Neuronal stem cell (in vitro differentiated cells): ENCODE results near the gene LAMC3.
A peak's percentile ranks its signal among the peaks of the same experiment; 100 is the strongest.

Source experiments
- DNase-seq: peaks from one replicate; pipeline ENCODE4 v3.0.0-alpha.2; 2013; ENCODE audit warnings: low spot score
- H2AFZ ChIP-seq: one replicate; pipeline ENCODE4 v1.6.1; 2013; ENCODE audit warnings: mild to moderate bottlenecking, low read length, inconsistent platforms
- H2AK5ac ChIP-seq: 2 replicates; pipeline ENCODE4 v1.6.1; 2013; ENCODE audit warnings: low read depth, mild to moderate bottlenecking, inconsistent platforms, low read length, moderate library complexity, mixed read lengths
- H2BK120ac ChIP-seq: 2 replicates; pipeline ENCODE4 v1.6.1; 2013; ENCODE audit warnings: low read depth, mild to moderate bottlenecking, inconsistent platforms, low read length, moderate library complexity, mixed read lengths
- H2BK12ac ChIP-seq: one replicate; pipeline ENCODE4 v1.6.1; 2013; ENCODE audit warnings: low read length, inconsistent platforms
- H2BK15ac ChIP-seq: 2 replicates; pipeline ENCODE4 v1.6.1; 2013; ENCODE audit warnings: mild to moderate bottlenecking, low read length, inconsistent platforms, mixed read lengths
- H2BK5ac ChIP-seq: one replicate; pipeline ENCODE4 v1.6.1; 2013; ENCODE audit warnings: inconsistent platforms, mild to moderate bottlenecking, low read length, moderate library complexity
- H3K14ac ChIP-seq: one replicate; pipeline ENCODE4 v1.6.1; 2013; ENCODE audit warnings: low read length, inconsistent platforms
- H3K18ac ChIP-seq: 2 replicates; pipeline ENCODE4 v1.6.1; 2013; ENCODE audit warnings: low read length, inconsistent platforms
- H3K23ac ChIP-seq: 2 replicates; pipeline ENCODE4 v1.6.1; 2013; ENCODE audit warnings: low read depth, mild to moderate bottlenecking, mixed read lengths, low read length, inconsistent platforms; ENCODE audit not compliant: poor library complexity
- H3K27ac ChIP-seq: replicated peaks from 3 replicates; pipeline ENCODE4 v1.5.1; 2013; ENCODE audit warnings: low read length, inconsistent platforms
- H3K27me3 ChIP-seq, 3 experiments: 2 replicates each; pipeline ENCODE4 v1.6.1; 2013; ENCODE audit warnings: low read length in 3 of 3, mild to moderate bottlenecking in 2 of 3, inconsistent platforms in 1 of 3, low read depth in 1 of 3, mixed read lengths in 1 of 3, moderate library complexity in 1 of 3; ENCODE audit not compliant: control insufficient read depth in 3 of 3, insufficient read depth in 3 of 3
- H3K36me3 ChIP-seq, 2 donors: replicated peaks in 1 of 2; 2 replicates each; pipeline ENCODE4 v1.6.1; 2013; ENCODE audit warnings: low read length in 2 of 2; ENCODE audit not compliant: control insufficient read depth in 2 of 2, insufficient read depth in 2 of 2
- H3K4ac ChIP-seq: 2 replicates; pipeline ENCODE4 v1.6.1; 2013; ENCODE audit warnings: inconsistent platforms, mild to moderate bottlenecking, low read length, moderate library complexity
- H3K4me1 ChIP-seq, 2 donors: 1 replicate in 1 of 2; 2 replicates in 1 of 2; pipeline ENCODE4 v1.6.1; 2013; ENCODE audit warnings: low read length in 2 of 2, low read depth in 1 of 2; ENCODE audit not compliant: control insufficient read depth in 2 of 2, insufficient read depth in 1 of 2
- H3K4me2 ChIP-seq: one replicate; pipeline ENCODE4 v1.6.1; 2013; ENCODE audit warnings: mild to moderate bottlenecking, low read length, inconsistent platforms; ENCODE audit not compliant: insufficient read depth, poor library complexity, severe bottlenecking
- H3K4me3 ChIP-seq, 2 donors: 2 replicates each; pipeline ENCODE4 v1.5.1; 2013; ENCODE audit warnings: low read length in 2 of 2, mild to moderate bottlenecking in 2 of 2, inconsistent platforms in 1 of 2, moderate library complexity in 1 of 2
- H3K79me1 ChIP-seq: one replicate; pipeline ENCODE4 v1.6.1; 2013; ENCODE audit warnings: low read depth, mild to moderate bottlenecking, inconsistent platforms, low read length, moderate library complexity
- H3K9ac ChIP-seq: one replicate; pipeline ENCODE4 v1.6.1; 2013; ENCODE audit warnings: mild to moderate bottlenecking, low read depth, low read length, inconsistent platforms; ENCODE audit not compliant: poor library complexity
- H3K9me3 ChIP-seq, 2 donors: replicated peaks in 1 of 2; 2 replicates each; pipeline versions ENCODE3 to v1.6.1; 2013; ENCODE audit warnings: low read length in 2 of 2, mild to moderate bottlenecking in 2 of 2, inconsistent platforms in 1 of 2, low read depth in 1 of 2, mixed read lengths in 1 of 2, moderate library complexity in 1 of 2; ENCODE audit not compliant: control insufficient read depth in 2 of 2, insufficient read depth in 1 of 2
- H4K8ac ChIP-seq: one replicate; pipeline ENCODE4 v1.6.1; 2013; ENCODE audit warnings: low read depth, mild to moderate bottlenecking, inconsistent platforms, low read length, moderate library complexity
- H4K91ac ChIP-seq: one replicate; pipeline ENCODE4 v1.6.1; 2013; ENCODE audit warnings: low read length, low read depth, mild to moderate bottlenecking, inconsistent platforms; ENCODE audit not compliant: poor library complexity
- WGBS, 2 donors: extraction: QIAGEN DNeasy Blood & Tissue Kit; methylation state at CpG; one replicate each; pipeline ENCODE4 v1.1.7; 2013; ENCODE audit warnings: missing lambda C conversion rate in 2 of 2, mixed read lengths in 1 of 2; ENCODE audit not compliant: insufficient read length in 2 of 2, insufficient replicate concordance in 1 of 2; ENCODE audit errors: extremely low coverage in 2 of 2; 5-methylcytosine and 5-hydroxymethylcytosine counted together

Gene LAMC3

DNA sequence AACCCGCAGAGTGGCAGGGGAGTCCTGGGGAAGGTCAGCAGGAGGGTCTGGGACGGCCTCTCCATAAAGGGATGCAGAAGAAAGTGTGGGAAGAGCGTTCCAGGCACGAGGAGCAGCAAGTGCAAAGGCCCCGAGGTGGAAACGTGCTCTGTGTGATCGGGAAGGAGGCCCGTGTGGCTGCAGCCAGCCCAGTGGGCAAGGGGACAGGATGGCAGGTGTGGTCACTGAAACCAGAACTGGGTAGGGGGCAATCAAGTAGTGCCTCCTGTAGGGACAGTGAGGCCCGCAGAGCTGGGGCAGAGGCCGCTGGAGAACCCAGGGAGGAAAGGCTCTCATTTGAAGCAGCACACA is 16.3 kb upstream of the LAMC3 start:
- H2BK120ac ChIP-seq, result no peak overlapping the region
- no peak overlapping the region for H3K9ac ChIP-seq
- peaks cover 0 to 14% (median 0%) of the 10 kb centered on the region in 3 experiments for H3K27me3 ChIP-seq
- H2AFZ ChIP-seq, result no peak overlapping the region
- H3K4ac ChIP-seq, result no peak overlapping the region
- no peak overlapping the region for H2BK5ac ChIP-seq
- no peak overlapping the region for H4K8ac ChIP-seq
- H3K9me3 ChIP-seq, result no peaks in the 10 kb centered on the region
- peaks cover 3% of the 10 kb centered on the region for H3K79me1 ChIP-seq
- no peak overlapping the region for H3K18ac ChIP-seq
- H3K27ac ChIP-seq, result no peak overlapping the region
- peak overlapping the region; percentile 87 for H2BK12ac ChIP-seq
- no CpG with 5 or more reads among the region's 10 CpGs for WGBS, 2 donors
- H3K4me1 ChIP-seq, result peaks cover 13 to 39% of the 10 kb centered on the region in 2 donors
- peak overlapping the region; percentile 50 for H2BK15ac ChIP-seq
- H2AK5ac ChIP-seq, result peak overlapping the region; percentile 88
- H3K23ac ChIP-seq, result peak overlapping the region; percentile 66
- no peak overlapping the region for H3K4me2 ChIP-seq
- no peak overlapping the region for H3K4me3 ChIP-seq
- no peaks in the 10 kb centered on the region for H3K36me3 ChIP-seq
- no peak overlapping the region for H4K91ac ChIP-seq
- no peak overlapping the region for H3K14ac ChIP-seq
- no peak for DNase-seq

DNA sequence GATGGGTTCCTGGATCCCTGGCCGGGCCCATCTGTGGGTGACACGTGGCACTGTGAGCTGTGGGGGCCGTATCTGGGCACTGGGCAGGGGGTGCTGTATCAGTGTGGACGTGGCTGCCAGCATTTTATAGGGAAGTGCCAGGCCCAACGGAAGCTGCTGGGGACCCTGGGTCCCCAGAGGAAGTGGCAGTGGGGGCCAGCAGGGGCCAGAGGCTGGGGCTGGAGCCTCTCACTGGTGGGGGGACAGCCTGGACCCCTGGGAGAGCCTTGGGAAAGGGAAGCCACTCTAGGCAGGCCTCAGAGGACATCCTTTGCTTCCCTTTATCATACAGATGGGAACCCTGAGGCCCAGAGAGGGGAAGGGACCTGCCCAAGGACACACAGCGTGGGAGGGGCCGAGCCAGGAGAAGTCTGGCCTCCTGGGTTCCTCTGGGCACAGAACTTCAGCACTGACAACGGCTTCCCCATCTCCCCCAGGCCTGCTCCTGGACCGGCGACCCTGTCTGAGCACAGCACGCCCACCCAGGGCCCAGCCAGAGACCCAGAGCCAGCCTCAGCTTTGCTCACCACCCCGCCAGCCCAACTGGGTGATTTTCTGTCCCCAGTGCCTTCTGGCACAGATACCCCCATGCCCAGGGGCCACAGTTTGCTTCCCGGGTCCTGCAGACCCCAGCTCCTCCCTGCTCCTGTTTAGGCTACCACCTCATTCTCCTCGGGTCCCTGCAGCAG is 15.5 kb upstream of the LAMC3 start:
- H3K23ac ChIP-seq, result peak overlapping the region; percentile 77
- H3K79me1 ChIP-seq, result peaks cover 3% of the 10 kb centered on the region
- peaks cover 13 to 38% of the 10 kb centered on the region in 2 donors for H3K4me1 ChIP-seq
- H2BK12ac ChIP-seq, result peak overlapping the region; percentile 63
- no peak overlapping the region for H3K14ac ChIP-seq
- H2BK120ac ChIP-seq, result no peak overlapping the region
- no peak overlapping the region for H2AFZ ChIP-seq
- no peaks in the 10 kb centered on the region for H3K36me3 ChIP-seq
- H2BK5ac ChIP-seq, result peak overlapping the region; percentile 27
- peak overlapping the region; percentile 77 for H3K18ac ChIP-seq
- H3K9me3 ChIP-seq, result no peaks in the 10 kb centered on the region
- peaks cover 0 to 14% (median 1%) of the 10 kb centered on the region in 3 experiments for H3K27me3 ChIP-seq
- H3K4me3 ChIP-seq, result no peak overlapping the region
- no peak overlapping the region for H3K4ac ChIP-seq
- H3K9ac ChIP-seq, result no peak overlapping the region
- peak overlapping the region; percentile 32 for H2BK15ac ChIP-seq
- H3K4me2 ChIP-seq, result no peak overlapping the region
- no peak overlapping the region for H3K27ac ChIP-seq
- no peak overlapping the region for H4K91ac ChIP-seq
- no peak for DNase-seq
- H4K8ac ChIP-seq, result no peak overlapping the region
- no CpG with 5 or more reads among the region's 14 CpGs for WGBS, 2 donors
- H2AK5ac ChIP-seq, result peak overlapping the region; percentile 73

DNA sequence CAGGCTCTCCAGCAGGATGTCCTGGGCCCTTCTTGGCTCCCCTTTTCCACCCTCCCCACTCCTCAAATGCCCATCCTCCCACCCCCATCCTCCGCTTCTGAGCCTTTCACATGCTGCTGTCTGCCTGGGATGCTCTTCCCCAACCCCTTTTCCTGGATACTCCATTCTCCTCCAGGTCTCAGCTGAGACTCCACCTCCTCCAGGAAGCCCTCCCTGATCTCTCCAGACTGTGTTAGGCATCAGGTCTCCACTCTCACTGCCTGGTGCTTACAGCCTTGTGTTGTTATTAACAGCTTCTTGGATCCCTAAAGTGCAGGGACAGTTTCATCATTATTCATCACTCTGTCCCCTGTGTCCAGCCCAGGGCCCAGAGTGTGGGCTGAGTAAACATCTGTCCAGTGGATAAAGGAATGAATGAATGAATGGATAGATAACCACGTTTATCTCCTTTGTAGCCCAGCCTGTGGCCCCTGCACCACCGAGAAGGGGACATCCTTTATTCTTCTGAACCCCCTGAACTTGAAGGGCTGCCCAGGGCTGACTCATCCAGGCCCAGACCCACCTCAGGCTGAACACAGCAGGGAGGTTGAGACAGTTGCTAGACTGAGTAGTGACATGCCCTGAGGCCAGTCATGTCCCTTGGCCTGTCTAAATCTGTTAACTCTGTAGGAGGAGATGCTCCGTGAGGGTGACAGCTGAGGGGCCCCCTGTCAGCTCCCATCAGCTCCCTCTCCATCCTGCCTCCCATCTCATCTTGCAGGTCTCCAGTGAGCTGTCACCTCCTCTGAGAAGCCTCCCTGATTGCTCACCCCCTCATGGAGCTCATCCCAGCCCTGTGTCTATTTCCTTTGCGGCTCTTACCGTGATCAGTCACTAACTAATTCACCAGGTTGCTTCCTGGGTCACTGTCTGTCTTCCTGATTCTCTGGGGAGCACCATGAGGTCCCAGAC is 14.6 kb upstream of the LAMC3 start:
- no peak overlapping the region for H2BK120ac ChIP-seq
- H4K91ac ChIP-seq, result no peak overlapping the region
- peaks cover 0 to 14% (median 7%) of the 10 kb centered on the region in 3 experiments for H3K27me3 ChIP-seq
- no peak overlapping the region for H3K4me3 ChIP-seq
- peaks cover 3% of the 10 kb centered on the region for H3K79me1 ChIP-seq
- no peak overlapping the region for H3K4me2 ChIP-seq
- H3K36me3 ChIP-seq, result no peaks in the 10 kb centered on the region
- H2AK5ac ChIP-seq, result peak overlapping the region; percentile 70
- H2BK12ac ChIP-seq, result no peak overlapping the region
- DNase-seq, result no peak
- H3K4me1 ChIP-seq, result peaks cover 13 to 38% of the 10 kb centered on the region in 2 donors
- no peak overlapping the region for H3K27ac ChIP-seq
- H4K8ac ChIP-seq, result no peak overlapping the region
- no peak overlapping the region for H2BK5ac ChIP-seq
- H3K14ac ChIP-seq, result no peak overlapping the region
- H3K9ac ChIP-seq, result no peak overlapping the region
- peak overlapping the region; percentile 77 for H3K18ac ChIP-seq
- WGBS, 2 donors, result no CpG with 5 or more reads among the region's 6 CpGs
- no peak overlapping the region for H3K4ac ChIP-seq
- no peak overlapping the region for H2BK15ac ChIP-seq
- H3K23ac ChIP-seq, result peak overlapping the region; percentile 77
- no peak overlapping the region for H2AFZ ChIP-seq
- H3K9me3 ChIP-seq, result no peaks in the 10 kb centered on the region
